Keratinocyte (primary cell): ENCODE data around the gene PI3.

Experiments
- EZH2 ChIP-seq: IDR thresholded peaks from one replicate; pipeline ENCODE4 v1.6.1; 2012; ENCODE audit warnings: inconsistent platforms, mild to moderate bottlenecking, low read length, moderate library complexity
- TF ChIP-seq, protein P1 (sequence below), 3 experiments: IDR thresholded peaks in 1 of 3; conservative IDR thresholded peaks in 1 of 3; optimal IDR thresholded peaks in 1 of 3; 2 replicates in 2 of 3; 3 replicates in 1 of 3; pipeline versions ENCODE3 to v1.5.1; 2011; ENCODE audit warnings: low read length in 3 of 3, mild to moderate bottlenecking in 3 of 3, moderate library complexity in 2 of 3, control low read depth in 1 of 3, inconsistent platforms in 1 of 3; ENCODE audit not compliant: insufficient read depth in 2 of 3; ENCODE audit errors: extremely low read depth in 1 of 3

DNA sequence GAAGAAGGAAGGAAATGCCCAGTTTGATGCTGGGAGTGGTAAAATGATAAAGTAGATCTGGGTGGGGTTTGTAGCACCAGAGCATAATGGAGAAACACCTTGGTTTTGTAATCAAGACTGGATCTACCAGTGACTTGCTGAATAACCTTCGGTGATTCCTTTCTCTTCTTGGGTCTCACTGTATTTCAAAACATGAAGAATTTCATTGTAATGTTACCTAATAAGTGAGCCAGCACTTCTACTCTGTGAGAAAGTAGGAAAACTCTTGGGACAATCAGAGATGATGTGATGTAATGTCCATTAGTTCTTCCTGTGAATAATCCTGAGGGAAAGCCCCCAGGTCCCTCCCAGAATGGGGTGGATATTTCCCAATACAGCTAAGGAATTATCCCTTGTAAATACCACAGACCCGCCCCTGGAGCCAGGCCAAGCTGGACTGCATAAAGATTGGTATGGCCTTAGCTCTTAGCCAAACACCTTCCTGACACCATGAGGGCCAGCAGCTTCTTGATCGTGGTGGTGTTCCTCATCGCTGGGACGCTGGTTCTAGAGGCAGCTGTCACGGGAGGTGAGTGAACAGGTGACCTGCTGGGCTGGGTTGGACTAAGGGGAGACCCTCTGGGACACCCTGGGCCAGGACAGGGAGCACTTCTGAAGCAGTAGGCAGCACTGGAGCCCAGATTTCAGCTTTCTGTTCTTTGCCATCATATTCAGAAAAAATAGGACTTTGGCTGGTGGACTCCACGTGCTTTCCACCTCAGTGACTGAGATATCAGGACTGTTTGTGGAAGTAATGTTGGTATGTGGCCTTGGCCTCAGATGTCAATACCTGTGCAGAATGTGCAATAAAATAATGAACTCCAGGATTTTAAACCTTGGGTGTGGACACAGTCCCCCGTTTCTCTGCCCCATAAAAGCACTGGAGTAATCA is at the start of gene PI3:
- TF ChIP-seq, protein P1, sequence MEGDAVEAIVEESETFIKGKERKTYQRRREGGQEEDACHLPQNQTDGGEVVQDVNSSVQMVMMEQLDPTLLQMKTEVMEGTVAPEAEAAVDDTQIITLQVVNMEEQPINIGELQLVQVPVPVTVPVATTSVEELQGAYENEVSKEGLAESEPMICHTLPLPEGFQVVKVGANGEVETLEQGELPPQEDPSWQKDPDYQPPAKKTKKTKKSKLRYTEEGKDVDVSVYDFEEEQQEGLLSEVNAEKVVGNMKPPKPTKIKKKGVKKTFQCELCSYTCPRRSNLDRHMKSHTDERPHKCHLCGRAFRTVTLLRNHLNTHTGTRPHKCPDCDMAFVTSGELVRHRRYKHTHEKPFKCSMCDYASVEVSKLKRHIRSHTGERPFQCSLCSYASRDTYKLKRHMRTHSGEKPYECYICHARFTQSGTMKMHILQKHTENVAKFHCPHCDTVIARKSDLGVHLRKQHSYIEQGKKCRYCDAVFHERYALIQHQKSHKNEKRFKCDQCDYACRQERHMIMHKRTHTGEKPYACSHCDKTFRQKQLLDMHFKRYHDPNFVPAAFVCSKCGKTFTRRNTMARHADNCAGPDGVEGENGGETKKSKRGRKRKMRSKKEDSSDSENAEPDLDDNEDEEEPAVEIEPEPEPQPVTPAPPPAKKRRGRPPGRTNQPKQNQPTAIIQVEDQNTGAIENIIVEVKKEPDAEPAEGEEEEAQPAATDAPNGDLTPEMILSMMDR (optimal IDR thresholded peaks at IDR 0.05 in 1 of 3, IDR thresholded peaks at IDR 0.05 in 1 of 3, conservative IDR thresholded peaks at IDR 0.05 in 1 of 3; ENCODE audit: extremely low read depth in 1 of 3, insufficient read depth in 2 of 3, low read length in 3 of 3), result no peak
- TF ChIP-seq EZH2, result no peak
